Measurements from ENCODE around the gene MDN1.

DNA sequence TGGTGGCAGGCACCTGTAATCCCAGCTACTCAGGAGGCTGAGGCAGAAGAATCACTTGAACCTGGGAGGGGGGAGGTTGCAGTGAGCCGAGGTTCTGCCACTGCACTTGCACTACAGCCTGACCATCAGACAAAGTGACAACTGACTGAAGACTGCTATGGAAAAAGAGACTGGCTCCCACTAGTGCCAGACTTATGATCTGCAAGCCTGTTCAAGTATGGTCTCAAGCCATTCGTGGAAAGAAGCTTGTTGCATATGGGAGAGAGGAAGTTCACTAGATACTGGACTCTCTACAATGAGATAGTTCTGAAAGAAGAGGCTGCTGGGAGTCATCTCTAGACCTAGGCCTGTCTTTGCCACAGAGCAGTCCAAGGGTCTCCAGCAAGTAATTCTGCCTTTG is 26.7 kb downstream of the MDN1 start:
- TF ChIP-seq, protein P1, sequence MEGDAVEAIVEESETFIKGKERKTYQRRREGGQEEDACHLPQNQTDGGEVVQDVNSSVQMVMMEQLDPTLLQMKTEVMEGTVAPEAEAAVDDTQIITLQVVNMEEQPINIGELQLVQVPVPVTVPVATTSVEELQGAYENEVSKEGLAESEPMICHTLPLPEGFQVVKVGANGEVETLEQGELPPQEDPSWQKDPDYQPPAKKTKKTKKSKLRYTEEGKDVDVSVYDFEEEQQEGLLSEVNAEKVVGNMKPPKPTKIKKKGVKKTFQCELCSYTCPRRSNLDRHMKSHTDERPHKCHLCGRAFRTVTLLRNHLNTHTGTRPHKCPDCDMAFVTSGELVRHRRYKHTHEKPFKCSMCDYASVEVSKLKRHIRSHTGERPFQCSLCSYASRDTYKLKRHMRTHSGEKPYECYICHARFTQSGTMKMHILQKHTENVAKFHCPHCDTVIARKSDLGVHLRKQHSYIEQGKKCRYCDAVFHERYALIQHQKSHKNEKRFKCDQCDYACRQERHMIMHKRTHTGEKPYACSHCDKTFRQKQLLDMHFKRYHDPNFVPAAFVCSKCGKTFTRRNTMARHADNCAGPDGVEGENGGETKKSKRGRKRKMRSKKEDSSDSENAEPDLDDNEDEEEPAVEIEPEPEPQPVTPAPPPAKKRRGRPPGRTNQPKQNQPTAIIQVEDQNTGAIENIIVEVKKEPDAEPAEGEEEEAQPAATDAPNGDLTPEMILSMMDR (IDR thresholded peaks at IDR 0.05 in 8 of 11, conservative IDR thresholded peaks at IDR 0.05 in 3 of 11), result peak in 2 of 11 experiments; percentile 36 to 39
- TF ChIP-seq POLR2AphosphoS5 (IDR thresholded peaks at IDR 0.05), result no peak
